Activated CD8-positive, alpha-beta T cell treated with anti-CD3 and anti-CD28 coated beads for 36 hours (primary cell): ENCODE results near the gene NR4A2. TPM values are rescaled to one million over a fixed set of nuclear protein-coding genes. Genes with fewer than 3 reads are reported as not detected.

Experiments used
- ATAC-seq: fragments of 200-7000 bp; cut with Tn5 transposase; one replicate; pipeline ENCODE4 v1.10.0; 2021; ENCODE audit warnings: mild to moderate bottlenecking, moderate library complexity
- CTCF ChIA-PET: fragments of 350-600 bp; sonication (Branson Sonifier 250); formaldehyde crosslinking; loops from one replicate; lab custom pipeline; 2021; ENCODE audit warnings: antibody characterized with exemption; lab: Charles Lee
- POLR2A ChIA-PET: fragments of 350-600 bp; sonication (Branson Sonifier 250); formaldehyde crosslinking; loops from one replicate; lab custom pipeline; 2021; ENCODE audit warnings: antibody characterized with exemption; lab: Charles Lee
- DNase-seq: peaks from one replicate; pipeline ENCODE4 v3.0.0-alpha.2; 2020
- H3K27ac Mint-ChIP-seq: one replicate; pipeline ENCODE4 v1.8.0; 2021; ENCODE audit warnings: mild to moderate bottlenecking, mixed read lengths
- H3K27me3 Mint-ChIP-seq: one replicate; pipeline ENCODE4 v1.8.0; 2021; ENCODE audit warnings: mixed read lengths
- H3K36me3 Mint-ChIP-seq: one replicate; pipeline ENCODE4 v1.8.0; 2021; ENCODE audit warnings: low read depth, mixed read lengths
- H3K4me1 Mint-ChIP-seq: one replicate; pipeline ENCODE4 v1.8.0; 2021; ENCODE audit warnings: low read depth, mixed read lengths
- H3K4me3 Mint-ChIP-seq: one replicate; pipeline ENCODE4 v1.8.0; 2021; ENCODE audit warnings: mild to moderate bottlenecking, moderate library complexity, mixed read lengths
- H3K9me3 Mint-ChIP-seq: one replicate; pipeline ENCODE4 v1.8.0; 2021; ENCODE audit warnings: mixed read lengths
- CTCF ChIP-seq: fragments of 200-600 bp; IDR thresholded peaks from one replicate; pipeline ENCODE4 v1.8.0; 2022; ENCODE audit warnings: antibody characterized with exemption, mild to moderate bottlenecking
- intact Hi-C: fragments of 100-400 bp; cut with micrococcal nuclease; formaldehyde crosslinking; loops from one replicate; pipeline ENCODE4 v1.10.0; 2022
- total RNA-seq, 2 experiments: library from RNA; stranded (reverse); gene quantifications; one replicate each; pipeline ENCODE4 v1.2.3, GENCODE V29; 2021

Gene NR4A2
- total RNA-seq, 2 experiments from 2014 or later = 57.6 to 61.6 TPM

GRCh38 chr2:156331572-156332283 is 793 bp downstream of the NR4A2 start:
- CTCF ChIA-PET = interaction anchor here (1.0 to 1.4 kb wide), 4 partner anchors 8 to 257 kb away, joined by 3 to 4 read pairs (median 4); no protein-coding TSS in a partner anchor
- H3K27me3 Mint-ChIP-seq = no peaks in the 10 kb centered on the region
- H3K27ac Mint-ChIP-seq = peak overlapping the region; percentile 98

GRCh38 chr2:156329927-156330726 is 2.4 kb downstream of the NR4A2 start:
- H3K27ac Mint-ChIP-seq = peak overlapping the region; percentile 16
- peaks cover 73% of the 10 kb centered on the region for H3K36me3 Mint-ChIP-seq
- H3K27me3 Mint-ChIP-seq = peaks cover 4% of the 10 kb centered on the region
- intact Hi-C loops = loop anchor here (5.0 to 10.0 kb wide), 2 partner anchors 257 to 565 kb away; no protein-coding TSS in a partner anchor
- H3K4me1 Mint-ChIP-seq = peaks cover 41% of the 10 kb centered on the region
- CTCF ChIA-PET = interaction anchor here (0.8 to 1.4 kb wide), 6 partner anchors 10 to 260 kb away, joined by 3 to 6 read pairs (median 4); no protein-coding TSS in a partner anchor
- peak overlapping the region; percentile 82 for H3K4me3 Mint-ChIP-seq
- POLR2A ChIA-PET = interaction anchor here (1.3 to 5.0 kb wide), 4 partner anchors 10 to 70 kb away, joined by 4 to 37 read pairs (median 9); no protein-coding TSS in a partner anchor
- ATAC-seq (no peak), DNase-seq (no peak)
- H3K9me3 Mint-ChIP-seq = no peaks in the 10 kb centered on the region
- no peak for TF ChIP-seq CTCF

More at GRCh38 chr2:156331572-156332283, 793 bp downstream of the NR4A2 start:
- H3K9me3 Mint-ChIP-seq = no peaks in the 10 kb centered on the region
- DNase-seq (peak; percentile 70), ATAC-seq (no peak)
- H3K36me3 Mint-ChIP-seq = peaks cover 57% of the 10 kb centered on the region
- peaks cover 47% of the 10 kb centered on the region for H3K4me1 Mint-ChIP-seq
- H3K4me3 Mint-ChIP-seq = peak overlapping the region; percentile 82
- TF ChIP-seq CTCF = no peak
- POLR2A ChIA-PET = interaction anchor here (1.0 to 5.0 kb wide), 5 partner anchors 9 to 68 kb away, joined by 4 to 37 read pairs (median 6); no protein-coding TSS in a partner anchor
- intact Hi-C loops = loop anchor here (5.0 to 10.0 kb wide), 2 partner anchors 256 to 563 kb away; no protein-coding TSS in a partner anchor

GRCh38 chr2:156329031-156329926 is 3.2 kb downstream of the NR4A2 start:
- no peak for DNase-seq
- H3K27me3 Mint-ChIP-seq = peaks cover 5% of the 10 kb centered on the region
- no peak for ATAC-seq
- peak overlapping the region; percentile 82 for H3K4me3 Mint-ChIP-seq
- no peaks in the 10 kb centered on the region for H3K9me3 Mint-ChIP-seq
- ChIA-PET CTCF (interaction anchor here (0.6 to 1.4 kb wide), 3 partner anchors 13 to 261 kb away, joined by 3 to 6 read pairs (median 5); no protein-coding TSS in a partner anchor), POLR2A (interaction anchor here (1.3 to 2.7 kb wide), 2 partner anchors 9 to 12 kb away, joined by 4 to 12 read pairs; no protein-coding TSS in a partner anchor)
- peak overlapping the region; percentile 1 for H3K27ac Mint-ChIP-seq
- intact Hi-C loops = no loop called here
- H3K36me3 Mint-ChIP-seq = peaks cover 77% of the 10 kb centered on the region
- peaks cover 40% of the 10 kb centered on the region for H3K4me1 Mint-ChIP-seq
- no peak for TF ChIP-seq CTCF

GRCh38 chr2:156327835-156328695 is 4.5 kb downstream of the NR4A2 start:
- CTCF ChIA-PET = interaction anchor here (0.6 kb wide), 1 partner anchor 133 kb away, joined by 3 read pairs; no protein-coding TSS in a partner anchor
- Mint-ChIP-seq H3K27me3 (peaks cover 14% of the 10 kb centered on the region), H3K36me3 (peaks cover 87% of the 10 kb centered on the region), H3K27ac (no peak overlapping the region), H3K4me1 (peaks cover 45% of the 10 kb centered on the region), H3K9me3 (no peaks in the 10 kb centered on the region), H3K4me3 (peak overlapping the region; percentile 82)
- no peak for TF ChIP-seq CTCF
- no peak for DNase-seq
- intact Hi-C loops = no loop called here
- POLR2A ChIA-PET = interaction anchor here (0.8 kb wide), 1 partner anchor 13 kb away, joined by 4 read pairs; no protein-coding TSS in a partner anchor
- no peak for ATAC-seq
